Neural cell (in vitro differentiated cells): ENCODE measurements around the gene SLC2A4.

Source experiments
- EP300 ChIP-seq: fragments of 450-650 bp; conservative IDR thresholded peaks from 2 replicates; pipeline ENCODE4 v1.6.1; 2014; ENCODE audit warnings: antibody characterized with exemption, mild to moderate bottlenecking, moderate library complexity; ENCODE audit not compliant: poor library complexity, severe bottlenecking
- EZH2 ChIP-seq: fragments of 200-600, 300-800 bp; shearing (Covaris generic), sonication (generic); IDR thresholded peaks from 2 replicates; pipeline ENCODE4 v1.6.1; 2014; ENCODE audit warnings: antibody characterized with exemption, low read length, borderline replicate concordance, mild to moderate bottlenecking; ENCODE audit not compliant: insufficient read depth, poor library complexity, severe bottlenecking
- MXI1 ChIP-seq: fragments of 450-650 bp; conservative IDR thresholded peaks from 2 replicates; pipeline ENCODE4 v1.6.1; 2014; ENCODE audit warnings: antibody characterized with exemption, mild to moderate bottlenecking; ENCODE audit not compliant: poor library complexity, severe bottlenecking
- POLR2AphosphoS5 ChIP-seq: IDR thresholded peaks from 2 replicates; pipeline ENCODE4 v1.6.1; 2012
- RAD21 ChIP-seq: fragments of 450-650 bp; conservative IDR thresholded peaks from 2 replicates; pipeline ENCODE4 v1.6.1; 2014; ENCODE audit warnings: antibody characterized with exemption, mild to moderate bottlenecking, moderate library complexity
- TF ChIP-seq, protein P1 (sequence below): fragments of 450-650 bp; IDR thresholded peaks from 2 replicates; pipeline ENCODE4 v1.5.1; 2014; ENCODE audit warnings: antibody characterized with exemption, mild to moderate bottlenecking, moderate library complexity; ENCODE audit not compliant: poor library complexity, severe bottlenecking

DNA sequence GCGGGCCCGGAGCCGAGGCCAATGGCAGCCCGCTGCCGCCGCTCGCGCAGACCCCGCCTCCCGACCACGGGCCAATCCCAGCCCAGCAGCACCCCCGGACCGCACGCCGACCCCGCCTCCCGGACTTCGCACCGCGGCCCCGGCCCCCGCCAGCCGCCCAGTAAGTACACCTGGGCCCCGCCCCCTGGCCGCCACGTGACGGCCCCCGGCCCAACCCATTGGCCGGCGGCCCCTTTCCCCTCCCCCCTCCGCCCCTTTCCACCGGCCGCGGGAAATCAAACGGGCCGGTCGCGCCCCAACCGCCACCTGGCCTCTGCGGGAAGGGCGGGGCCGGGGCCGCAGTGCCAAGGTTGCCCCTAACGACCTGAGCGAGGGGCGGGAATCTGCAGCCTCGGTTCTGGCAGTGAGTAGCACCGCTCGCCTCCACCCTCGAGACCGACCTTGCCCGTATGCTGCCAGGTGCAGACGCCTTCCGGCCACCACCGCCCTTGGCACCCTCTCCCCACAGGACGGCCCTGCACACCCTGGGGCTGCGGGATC is 13.2 kb downstream of the SLC2A4 start, which contains the start of gene YBX2:
- TF ChIP-seq, protein P1, sequence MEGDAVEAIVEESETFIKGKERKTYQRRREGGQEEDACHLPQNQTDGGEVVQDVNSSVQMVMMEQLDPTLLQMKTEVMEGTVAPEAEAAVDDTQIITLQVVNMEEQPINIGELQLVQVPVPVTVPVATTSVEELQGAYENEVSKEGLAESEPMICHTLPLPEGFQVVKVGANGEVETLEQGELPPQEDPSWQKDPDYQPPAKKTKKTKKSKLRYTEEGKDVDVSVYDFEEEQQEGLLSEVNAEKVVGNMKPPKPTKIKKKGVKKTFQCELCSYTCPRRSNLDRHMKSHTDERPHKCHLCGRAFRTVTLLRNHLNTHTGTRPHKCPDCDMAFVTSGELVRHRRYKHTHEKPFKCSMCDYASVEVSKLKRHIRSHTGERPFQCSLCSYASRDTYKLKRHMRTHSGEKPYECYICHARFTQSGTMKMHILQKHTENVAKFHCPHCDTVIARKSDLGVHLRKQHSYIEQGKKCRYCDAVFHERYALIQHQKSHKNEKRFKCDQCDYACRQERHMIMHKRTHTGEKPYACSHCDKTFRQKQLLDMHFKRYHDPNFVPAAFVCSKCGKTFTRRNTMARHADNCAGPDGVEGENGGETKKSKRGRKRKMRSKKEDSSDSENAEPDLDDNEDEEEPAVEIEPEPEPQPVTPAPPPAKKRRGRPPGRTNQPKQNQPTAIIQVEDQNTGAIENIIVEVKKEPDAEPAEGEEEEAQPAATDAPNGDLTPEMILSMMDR = no peak
- TF ChIP-seq RAD21 (no peak), EZH2 (no peak), POLR2AphosphoS5 (no peak), MXI1 (peak; percentile 32), EP300 (no peak)
